MM.1S (cell line): ENCODE measurements around the gene CNKSR3.

Experiments used
- EZH2 ChIP-seq: fragments of 300-600 bp; sonication (generic); optimal IDR thresholded peaks from 2 replicates; pipeline ENCODE3; 2017; ENCODE audit warnings: low read depth, mild to moderate bottlenecking, antibody characterized with exemption, low read length, mixed read lengths
- EZH2phosphoT487 ChIP-seq: fragments of 300-600 bp; sonication (generic); IDR thresholded peaks from 2 replicates; pipeline ENCODE4 v1.6.1; 2018; ENCODE audit warnings: antibody characterized with exemption, low read length
- TF ChIP-seq, protein P1 (sequence below): fragments of 300-600 bp; sonication (generic); IDR thresholded peaks from 2 replicates; pipeline ENCODE4 v1.5.1; 2016; ENCODE audit warnings: antibody characterized with exemption, low read length, mixed read lengths

DNA sequence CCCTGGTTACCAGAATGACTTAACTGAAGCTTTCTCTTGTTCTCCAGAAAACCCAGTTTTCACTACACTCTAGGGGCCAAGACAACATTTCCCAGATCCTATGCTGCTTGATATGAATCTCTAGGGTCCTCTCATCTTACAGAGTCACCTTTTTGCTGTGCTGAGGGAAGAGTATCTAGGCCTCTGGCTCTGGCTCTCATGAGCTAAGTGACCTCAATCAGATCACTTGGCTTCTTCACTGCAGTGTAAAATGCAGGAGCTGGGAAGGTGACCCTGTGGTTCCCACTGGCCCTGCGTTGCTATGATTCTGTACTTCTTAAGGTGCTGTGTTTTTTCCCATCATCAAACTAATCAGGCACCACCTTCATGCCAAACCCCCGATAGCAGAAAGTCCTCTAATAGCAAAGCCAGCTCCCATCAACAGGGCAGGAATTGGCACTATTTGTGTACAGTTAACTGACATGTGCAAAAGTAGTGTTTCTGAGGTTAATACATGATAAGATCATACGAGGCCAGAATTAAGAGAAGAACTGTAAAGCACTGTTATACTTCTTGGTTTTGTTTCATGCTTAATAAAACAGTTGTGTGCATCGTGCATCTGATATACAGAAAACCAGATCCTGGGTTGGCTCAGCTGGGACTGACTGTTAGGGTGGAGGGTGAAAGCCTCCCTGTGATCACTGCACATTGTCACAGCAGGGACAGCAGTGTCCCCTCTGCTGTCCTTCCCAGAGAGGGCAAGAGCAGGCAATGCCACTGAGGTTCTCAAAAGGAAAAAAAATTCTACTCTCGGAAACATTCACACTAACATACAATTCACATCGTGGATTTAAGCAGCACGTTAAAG, 46.7 kb downstream of the CNKSR3 start:
- TF ChIP-seq, protein P1, sequence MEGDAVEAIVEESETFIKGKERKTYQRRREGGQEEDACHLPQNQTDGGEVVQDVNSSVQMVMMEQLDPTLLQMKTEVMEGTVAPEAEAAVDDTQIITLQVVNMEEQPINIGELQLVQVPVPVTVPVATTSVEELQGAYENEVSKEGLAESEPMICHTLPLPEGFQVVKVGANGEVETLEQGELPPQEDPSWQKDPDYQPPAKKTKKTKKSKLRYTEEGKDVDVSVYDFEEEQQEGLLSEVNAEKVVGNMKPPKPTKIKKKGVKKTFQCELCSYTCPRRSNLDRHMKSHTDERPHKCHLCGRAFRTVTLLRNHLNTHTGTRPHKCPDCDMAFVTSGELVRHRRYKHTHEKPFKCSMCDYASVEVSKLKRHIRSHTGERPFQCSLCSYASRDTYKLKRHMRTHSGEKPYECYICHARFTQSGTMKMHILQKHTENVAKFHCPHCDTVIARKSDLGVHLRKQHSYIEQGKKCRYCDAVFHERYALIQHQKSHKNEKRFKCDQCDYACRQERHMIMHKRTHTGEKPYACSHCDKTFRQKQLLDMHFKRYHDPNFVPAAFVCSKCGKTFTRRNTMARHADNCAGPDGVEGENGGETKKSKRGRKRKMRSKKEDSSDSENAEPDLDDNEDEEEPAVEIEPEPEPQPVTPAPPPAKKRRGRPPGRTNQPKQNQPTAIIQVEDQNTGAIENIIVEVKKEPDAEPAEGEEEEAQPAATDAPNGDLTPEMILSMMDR, result no peak
- no peak for TF ChIP-seq EZH2
- no peak for TF ChIP-seq EZH2phosphoT487
